HEK293 (cell line): ENCODE data around the gene CEP72.

Experiments
- CTCF ChIA-PET: fragments of 350-600 bp; formaldehyde crosslinking; extraction: SDS; loops from one replicate; lab custom pipeline; 2021; ENCODE audit warnings: antibody characterized with exemption; lab: Yijun Ruan, JAX
- POLR2A ChIA-PET: fragments of 300-600 bp; formaldehyde crosslinking; extraction: SDS; loops from one replicate; lab custom pipeline; 2020; ENCODE audit warnings: antibody characterized with exemption, inconsistent platforms; lab: Yijun Ruan, JAX
- H3K27ac ChIP-seq: fragments of 200-500 bp; sonication (Bioruptor generic); 2 replicates; pipeline ENCODE4 v1.5.1; 2014; ENCODE audit warnings: low read depth, low read length, control low read depth, inconsistent platforms; ENCODE audit errors: extremely low read depth
- H3K36me3 ChIP-seq, 2 experiments: fragments of 200-500 bp in 1 of 2; sonication (Bioruptor generic) in 1 of 2; 1 replicate in 1 of 2; 2 replicates in 1 of 2; pipeline ENCODE4 v1.5.1; 2014 to 2017; ENCODE audit warnings: inconsistent platforms in 2 of 2, low read length in 2 of 2; ENCODE audit not compliant: control insufficient read depth in 2 of 2, insufficient read depth in 1 of 2
- H3K4me1 ChIP-seq: fragments of 200-500 bp; sonication (Bioruptor generic); 2 replicates; pipeline ENCODE4 v1.5.1; 2014; ENCODE audit warnings: mild to moderate bottlenecking, low read length, inconsistent platforms; ENCODE audit not compliant: control insufficient read depth, insufficient read depth
- H3K4me3 ChIP-seq: 2 replicates; pipeline ENCODE4 v1.5.1; 2011; ENCODE audit warnings: low read depth, mild to moderate bottlenecking, control low read depth, low read length, moderate library complexity
- H3K9me3 ChIP-seq: fragments of 200-500 bp; sonication (Bioruptor generic); 2 replicates; pipeline ENCODE4 v1.5.1; 2014; ENCODE audit warnings: low read depth, low read length, inconsistent platforms; ENCODE audit not compliant: control insufficient read depth, insufficient read depth
- GFI1B ChIP-seq: fragments of 450-650 bp; formaldehyde crosslinking; IDR thresholded peaks from 2 replicates; pipeline ENCODE4 v1.5.1; 2016; ENCODE audit warnings: missing biosample characterization, missing genetic modification characterization
- HOXA7 ChIP-seq: sonication (generic); formaldehyde crosslinking; IDR thresholded peaks from 2 replicates; pipeline ENCODE4 v1.8.1; 2022; ENCODE audit warnings: missing genetic modification reagents, borderline replicate concordance
- HOXC10 ChIP-seq: sonication (generic); formaldehyde crosslinking; IDR thresholded peaks from 2 replicates; pipeline ENCODE4 v1.8.1; 2023; ENCODE audit warnings: mild to moderate bottlenecking, missing genetic modification reagents
- HOXD13 ChIP-seq: sonication (generic); formaldehyde crosslinking; IDR thresholded peaks from 2 replicates; pipeline ENCODE4 v1.8.0; 2022; ENCODE audit warnings: missing genetic modification reagents, borderline replicate concordance
- IKZF3 ChIP-seq: fragments of 450-650 bp; IDR thresholded peaks from 2 replicates; pipeline ENCODE4 v1.5.0; 2018; ENCODE audit warnings: missing biosample characterization, mild to moderate bottlenecking, missing genetic modification characterization, moderate library complexity
- INSM2 ChIP-seq: fragments of 450-650 bp; formaldehyde crosslinking; IDR thresholded peaks from 2 replicates; pipeline ENCODE4 v1.5.1; 2016; ENCODE audit warnings: missing biosample characterization, missing genetic modification characterization
- REPIN1 ChIP-seq: fragments of 450-650 bp; formaldehyde crosslinking; IDR thresholded peaks from 2 replicates; pipeline ENCODE4 v1.5.1; 2017; ENCODE audit warnings: missing biosample characterization, missing genetic modification characterization, low read depth
- SCRT1 ChIP-seq: fragments of 450-650 bp; formaldehyde crosslinking; IDR thresholded peaks from 2 replicates; pipeline ENCODE4 v1.5.1; 2016; ENCODE audit warnings: missing biosample characterization, missing genetic modification characterization, borderline replicate concordance
- ZBTB26 ChIP-seq: fragments of 450-650 bp; formaldehyde crosslinking; optimal IDR thresholded peaks from 2 replicates; pipeline ENCODE3; 2016; ENCODE audit warnings: missing biosample characterization, mild to moderate bottlenecking, missing genetic modification characterization
- ZFP37 ChIP-seq: fragments of 450-650 bp; formaldehyde crosslinking; IDR thresholded peaks from 2 replicates; pipeline ENCODE4 v1.5.1; 2016; ENCODE audit warnings: missing biosample characterization, missing genetic modification characterization
- ZNF121 ChIP-seq: fragments of 450-650 bp; formaldehyde crosslinking; IDR thresholded peaks from 2 replicates; pipeline ENCODE4 v1.5.1; 2016; ENCODE audit warnings: missing biosample characterization, missing genetic modification characterization
- ZNF175 ChIP-seq: fragments of 450-650 bp; formaldehyde crosslinking; IDR thresholded peaks from 2 replicates; pipeline ENCODE4 v1.5.1; 2016; ENCODE audit warnings: missing biosample characterization, missing genetic modification characterization
- ZNF239 ChIP-seq: fragments of 450-650 bp; formaldehyde crosslinking; IDR thresholded peaks from 2 replicates; pipeline ENCODE4 v1.5.1; 2016; ENCODE audit warnings: missing biosample characterization, missing genetic modification characterization
- ZNF366 ChIP-seq: fragments of 450-650 bp; formaldehyde crosslinking; conservative IDR thresholded peaks from 2 replicates; pipeline ENCODE4 v1.5.1; 2016; ENCODE audit warnings: missing biosample characterization, missing genetic modification characterization
- ZNF416 ChIP-seq: fragments of 450-650 bp; formaldehyde crosslinking; IDR thresholded peaks from 2 replicates; pipeline ENCODE4 v1.5.1; 2016; ENCODE audit warnings: missing biosample characterization, missing genetic modification characterization
- ZNF549 ChIP-seq: fragments of 450-650 bp; IDR thresholded peaks from 2 replicates; pipeline ENCODE4 v1.5.1; 2018; ENCODE audit warnings: missing biosample characterization, missing genetic modification characterization, mild to moderate bottlenecking, inconsistent platforms, moderate library complexity
- ZNF560 ChIP-seq: fragments of 450-650 bp; formaldehyde crosslinking; IDR thresholded peaks from 2 replicates; pipeline ENCODE4 v1.5.1; 2017; ENCODE audit warnings: missing biosample characterization, missing genetic modification characterization, borderline replicate concordance
- ZNF621 ChIP-seq: fragments of 450-650 bp; formaldehyde crosslinking; IDR thresholded peaks from 2 replicates; pipeline ENCODE4 v1.5.1; 2017; ENCODE audit warnings: missing biosample characterization, missing genetic modification characterization
- ZNF768 ChIP-seq: fragments of 450-650 bp; formaldehyde crosslinking; IDR thresholded peaks from 2 replicates; pipeline ENCODE4 v1.5.1; 2018; ENCODE audit warnings: missing biosample characterization, mild to moderate bottlenecking, missing genetic modification characterization
- ZNF776 ChIP-seq: fragments of 450-650 bp; formaldehyde crosslinking; IDR thresholded peaks from 2 replicates; pipeline ENCODE4 v1.5.0; 2017; ENCODE audit warnings: missing biosample characterization, missing genetic modification characterization, borderline replicate concordance
- ZSCAN18 ChIP-seq: fragments of 450-650 bp; formaldehyde crosslinking; IDR thresholded peaks from 2 replicates; pipeline ENCODE4 v1.5.1; 2016; ENCODE audit warnings: missing biosample characterization, missing genetic modification characterization
- ZSCAN5A ChIP-seq: fragments of 450-650 bp; formaldehyde crosslinking; IDR thresholded peaks from 2 replicates; pipeline ENCODE4 v1.5.1; 2016; ENCODE audit warnings: missing biosample characterization, missing genetic modification characterization

Gene CEP72

GRCh38 chr5:594226-594860 is 17.8 kb upstream of the CEP72 start (continued):
- TF ChIP-seq IKZF3 (tag by site-specific recombination) (no peak), ZFP37 (tag by site-specific recombination) (no peak), SCRT1 (tag by site-specific recombination) (no peak), ZNF175 (no peak), ZBTB26 (tag by site-specific recombination) (no peak)

- H3K9me3 ChIP-seq, result no peaks in the 10 kb centered on the region; the same call in 1 of the 2 replicates
- H3K36me3 ChIP-seq, result no peaks in the 10 kb centered on the region
- TF ChIP-seq ZNF549 (tag by site-specific recombination) (no peak), ZNF621 (no peak), INSM2 (tag by site-specific recombination) (no peak), HOXD13 (no peak), ZNF121 (tag by site-specific recombination) (no peak), GFI1B (no peak)
- H3K4me1 ChIP-seq, result no peaks in the 10 kb centered on the region
- no peak overlapping the region for H3K27ac ChIP-seq
- CTCF ChIA-PET, result no interaction called here
- POLR2A ChIA-PET, result no interaction called here
- no peak overlapping the region for H3K4me3 ChIP-seq
Observed at GRCh38 chr5:595285-595875, 16.8 kb upstream of the CEP72 start.

- Histone ChIP-seq H3K9me3 (no peaks in the 10 kb centered on the region), H3K4me3 (no peak overlapping the region), H3K36me3 (no peaks in the 10 kb centered on the region), H3K4me1 (no peaks in the 10 kb centered on the region), H3K27ac (no peak overlapping the region)
- ChIA-PET CTCF (no interaction called here), POLR2A (no interaction called here)
- TF ChIP-seq ZNF416 (no peak), ZSCAN5A (tag by site-specific recombination) (no peak), REPIN1 (tag by site-specific recombination) (no peak), ZNF560 (tag by site-specific recombination) (no peak)
Observed at GRCh38 chr5:597871-598563, 14.1 kb upstream of the CEP72 start.

GRCh38 chr5:598564-598890 is 13.6 kb upstream of the CEP72 start:
- Histone ChIP-seq H3K4me3 (no peak overlapping the region), H3K27ac (no peak overlapping the region), H3K4me1 (no peaks in the 10 kb centered on the region), H3K36me3 (no peaks in the 10 kb centered on the region), H3K9me3 (no peaks in the 10 kb centered on the region)
- ChIA-PET POLR2A (no interaction called here), CTCF (no interaction called here)
- TF ChIP-seq ZNF239 (tag by site-specific recombination) (no peak), HOXA7 (CRISPR knock-in tag) (no peak), HOXC10 (no peak), ZNF768 (tag by site-specific recombination) (no peak), ZNF776 (tag by site-specific recombination) (no peak), ZSCAN18 (tag by site-specific recombination) (no peak), ZNF366 (tag by site-specific recombination) (no peak)
